NCI-H226 (cell line): ENCODE data around the gene VWA5B2.

Source experiments
- DNase-seq: peaks from one replicate; pipeline ENCODE4 v3.0.0-alpha.2; 2015

The VWA5B2 gene

DNA sequence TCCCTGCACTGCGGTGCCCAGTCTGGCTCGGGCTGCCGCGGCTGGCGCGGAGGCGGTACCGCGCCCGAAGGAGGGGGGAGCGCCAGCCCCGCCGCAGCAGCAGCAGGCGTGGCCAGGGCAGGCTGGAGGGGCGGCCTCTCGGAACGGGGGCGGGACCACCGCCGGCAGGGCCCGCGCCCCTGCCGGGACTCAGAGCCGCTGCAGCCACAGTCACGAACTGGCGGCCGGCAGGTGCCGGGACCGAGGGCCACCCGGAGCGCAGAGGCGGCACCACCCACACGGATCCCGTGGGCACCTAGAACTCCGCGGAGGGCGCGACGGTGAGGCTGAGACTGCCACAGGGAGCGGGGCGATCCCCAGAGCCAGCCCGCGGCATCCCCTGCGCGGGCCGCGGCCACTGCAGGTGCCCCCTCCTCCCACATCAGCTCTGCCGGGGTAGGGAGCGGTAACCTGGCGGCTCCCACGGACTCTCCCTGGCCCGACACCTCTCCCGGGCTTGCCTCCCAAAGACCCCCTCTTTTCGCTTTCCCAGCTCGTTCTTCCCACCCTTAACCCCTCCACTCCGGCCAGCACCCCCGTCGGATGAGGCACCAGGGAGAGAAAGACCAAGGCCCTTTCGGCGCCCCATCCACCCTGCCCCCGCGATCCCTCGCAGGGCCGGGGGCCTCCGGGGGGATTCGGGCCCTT lies at the start of gene VWA5B2:
Gene VWA5B2 (plus strand): TSS at position 192 of the 687 bp plus-strand sequence. CDS start 944 bp downstream, outside the sequence.
- DNase-seq: peak; percentile 58

DNA sequence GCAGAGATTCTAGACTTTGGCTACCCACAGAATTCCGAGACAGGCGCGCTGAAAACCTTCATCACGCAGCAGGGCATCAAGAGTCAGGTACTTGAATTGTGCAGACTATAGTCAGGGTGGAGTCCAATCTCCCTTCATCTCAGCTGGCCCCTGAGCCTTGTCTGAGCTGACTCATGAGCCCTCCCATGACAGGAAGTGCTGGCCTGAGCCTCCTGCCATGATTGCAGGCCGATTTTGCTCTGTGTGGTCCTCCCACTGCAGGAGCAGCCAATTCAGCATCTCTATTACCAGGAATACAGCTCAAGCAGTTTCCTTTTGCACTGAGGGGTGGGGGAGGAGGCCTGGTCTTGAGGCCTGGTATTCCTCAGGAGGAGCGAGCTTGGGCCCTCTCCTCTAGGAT lies 49.2 kb upstream of the VWA5B2 start:
- DNase-seq: peak; percentile 71

DNA sequence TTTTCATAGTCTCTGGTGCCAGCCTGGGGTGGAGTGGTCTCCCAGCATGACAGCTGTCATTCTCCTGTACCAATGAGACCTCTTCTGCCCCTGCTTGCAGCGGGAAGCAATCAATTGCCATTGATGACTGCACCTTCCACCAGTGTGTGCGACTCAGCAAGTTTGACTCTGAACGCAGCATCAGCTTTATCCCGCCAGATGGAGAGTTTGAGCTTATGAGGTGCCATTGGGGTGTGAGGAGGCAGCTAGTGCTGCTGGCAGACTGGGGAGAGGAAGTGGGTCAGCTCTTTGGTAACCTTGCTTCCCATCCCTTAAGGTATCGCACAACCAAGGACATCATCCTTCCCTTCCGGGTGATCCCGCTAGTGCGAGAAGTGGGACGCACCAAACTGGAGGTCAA lies 47.8 kb upstream of the VWA5B2 start:
- DNase-seq: no peak

DNA sequence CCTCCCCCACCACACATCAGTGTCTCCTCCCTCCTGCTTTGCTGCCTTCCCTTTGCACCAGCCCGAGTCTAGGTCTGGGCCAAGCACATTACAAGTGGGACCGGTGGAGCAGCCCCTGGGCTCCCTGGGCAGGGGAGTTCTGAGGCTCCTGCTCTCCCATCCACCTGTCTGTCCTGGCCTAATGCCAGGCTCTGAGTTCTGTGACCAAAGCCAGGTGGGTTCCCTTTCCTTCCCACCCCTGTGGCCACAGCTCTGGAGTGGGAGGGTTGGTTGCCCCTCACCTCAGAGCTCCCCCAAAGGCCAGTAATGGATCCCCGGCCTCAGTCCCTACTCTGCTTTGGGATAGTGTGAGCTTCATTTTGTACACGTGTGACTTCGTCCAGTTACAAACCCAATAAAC lies 45.7 kb upstream of the VWA5B2 start:
- DNase-seq: no peak

DNA sequence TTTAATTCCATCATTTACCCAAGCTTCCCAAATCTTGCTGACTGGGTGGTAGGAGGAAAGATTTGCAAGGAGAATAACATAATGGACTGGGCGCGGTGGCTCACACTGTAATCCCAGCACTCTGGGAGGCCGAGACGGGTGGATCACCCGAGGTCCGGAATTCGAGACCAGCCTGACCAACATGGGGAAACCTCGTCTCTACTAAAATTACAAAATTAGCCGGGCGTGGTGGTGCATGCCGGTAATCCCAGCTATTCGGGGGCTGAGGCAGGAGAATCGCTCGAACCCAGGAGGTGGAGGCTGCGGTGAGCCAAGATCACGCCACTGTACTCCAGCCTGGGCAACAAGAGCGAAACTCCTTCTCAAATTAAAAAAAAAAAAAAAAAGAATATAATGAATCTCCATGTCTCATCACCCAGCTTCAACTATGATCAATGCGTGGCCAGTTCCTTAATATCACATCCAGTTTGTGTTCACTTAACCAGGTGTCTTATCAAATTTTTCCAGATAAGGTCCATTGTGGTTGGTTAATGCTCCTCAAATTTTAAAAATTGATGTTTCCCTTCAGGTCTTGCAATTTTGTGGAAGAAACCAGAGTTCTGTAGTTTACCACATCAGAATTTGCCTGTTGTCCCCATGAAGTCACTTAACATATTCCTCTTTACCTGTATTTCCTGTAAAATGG lies 44.7 kb upstream of the VWA5B2 start:
- no peak for DNase-seq

DNA sequence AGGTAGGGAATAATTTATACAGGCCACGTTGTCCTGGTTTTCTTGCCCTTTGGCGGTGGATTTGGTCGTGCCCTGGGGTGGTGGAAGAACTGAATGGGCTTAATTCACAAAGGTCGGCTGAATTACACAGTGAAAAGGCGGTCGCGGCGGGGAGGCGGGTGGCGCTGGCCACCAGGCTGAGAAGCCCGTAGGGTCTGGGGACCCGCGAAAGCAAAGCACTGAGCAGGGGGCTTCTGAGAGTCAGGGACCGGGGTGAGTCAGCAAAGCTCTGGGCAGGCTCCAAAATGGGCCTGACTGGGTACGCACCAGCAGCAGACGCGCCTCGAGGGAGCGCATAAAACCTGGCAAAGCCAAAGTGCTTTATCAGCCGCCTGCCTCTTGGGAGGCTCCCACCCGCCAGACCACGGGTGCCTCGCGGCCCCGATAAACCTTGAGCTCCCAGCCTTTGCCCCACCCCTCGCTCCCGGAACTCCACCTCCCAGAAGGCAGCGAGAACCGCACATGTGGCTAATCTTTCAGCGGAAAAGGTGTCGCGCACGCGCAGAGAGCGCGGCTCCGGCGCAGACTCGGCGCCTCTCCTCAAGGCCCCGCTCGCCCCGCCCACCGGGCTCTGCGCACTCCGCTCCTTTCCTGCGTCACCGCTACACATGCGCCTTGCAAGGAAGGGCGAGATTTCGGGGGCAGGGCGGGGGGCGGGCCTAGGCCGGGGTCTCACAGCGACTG lies 43.8 kb upstream of the VWA5B2 start:
- DNase-seq: peak; percentile 98

DNA sequence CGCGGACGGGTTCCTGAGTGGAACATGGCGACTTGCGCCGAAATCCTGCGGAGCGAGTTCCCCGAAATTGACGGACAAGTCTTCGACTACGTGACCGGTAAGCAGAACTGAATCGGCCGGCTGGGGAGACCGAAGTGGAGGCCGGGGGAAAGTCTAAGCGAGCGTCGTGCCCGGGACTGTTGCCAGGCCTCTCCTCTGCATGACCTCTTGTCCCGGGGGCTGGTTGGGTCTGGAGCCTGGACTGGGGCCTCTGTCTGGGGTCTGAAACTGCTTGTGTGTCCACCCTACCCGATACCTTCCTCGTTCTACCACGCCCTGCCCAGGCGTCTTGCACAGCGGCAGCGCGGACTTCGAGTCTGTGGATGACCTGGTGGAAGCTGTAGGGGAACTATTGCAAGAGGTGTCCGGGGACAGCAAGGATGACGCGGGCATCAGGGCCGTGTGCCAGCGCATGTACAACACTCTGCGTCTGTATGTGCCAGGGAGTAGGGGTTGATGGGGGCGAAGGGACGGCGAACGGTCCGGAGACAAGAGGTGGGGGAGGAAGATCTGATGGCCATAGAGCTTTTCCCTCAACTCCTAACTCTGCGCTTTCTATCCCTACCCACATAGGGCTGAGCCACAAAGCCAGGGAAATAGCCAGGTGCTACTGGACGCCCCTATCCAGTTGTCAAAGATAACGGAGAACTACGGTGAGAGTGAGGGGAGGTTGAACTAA lies 43.0 kb upstream of the VWA5B2 start, which contains the start of gene ABCF3:
Gene ABCF3 (plus strand): TSS at position 16 of the 718 bp plus-strand sequence. CDS start 9 bp downstream, at position 25.
- no peak for DNase-seq

DNA sequence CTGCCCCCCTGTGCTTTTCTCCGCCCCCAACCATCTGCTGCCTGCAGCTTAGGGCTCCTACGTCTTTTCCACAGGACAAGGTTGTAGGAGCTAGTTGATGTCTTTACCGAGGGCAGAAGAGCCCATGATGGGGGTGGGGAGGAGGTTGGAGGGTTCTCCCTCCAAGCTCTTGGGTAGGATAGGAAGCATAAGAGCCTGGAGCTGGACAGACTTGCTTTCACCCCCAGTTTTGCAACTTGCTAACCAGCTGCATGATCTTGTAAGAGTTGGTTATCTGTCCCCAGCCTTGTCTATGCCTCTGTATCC lies 42.5 kb upstream of the VWA5B2 start:
- DNase-seq: no peak

DNA sequence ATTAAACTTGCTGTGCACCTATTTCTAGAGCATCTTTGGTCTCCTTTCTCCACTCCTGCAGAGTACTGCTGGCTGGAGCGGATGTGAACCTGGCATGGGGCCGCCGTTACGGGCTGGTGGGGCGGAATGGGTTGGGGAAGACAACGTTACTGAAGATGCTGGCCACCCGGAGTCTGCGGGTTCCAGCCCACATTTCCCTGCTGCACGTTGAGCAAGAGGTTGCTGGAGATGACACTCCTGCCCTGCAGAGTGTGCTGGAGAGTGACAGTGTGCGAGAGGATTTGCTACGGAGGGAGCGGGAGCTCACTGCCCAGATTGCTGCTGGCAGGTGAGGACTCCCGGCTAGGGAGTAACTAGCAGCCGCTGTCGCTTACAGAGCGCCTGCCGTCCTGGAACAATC lies 41.3 kb upstream of the VWA5B2 start:
- no peak for DNase-seq

DNA sequence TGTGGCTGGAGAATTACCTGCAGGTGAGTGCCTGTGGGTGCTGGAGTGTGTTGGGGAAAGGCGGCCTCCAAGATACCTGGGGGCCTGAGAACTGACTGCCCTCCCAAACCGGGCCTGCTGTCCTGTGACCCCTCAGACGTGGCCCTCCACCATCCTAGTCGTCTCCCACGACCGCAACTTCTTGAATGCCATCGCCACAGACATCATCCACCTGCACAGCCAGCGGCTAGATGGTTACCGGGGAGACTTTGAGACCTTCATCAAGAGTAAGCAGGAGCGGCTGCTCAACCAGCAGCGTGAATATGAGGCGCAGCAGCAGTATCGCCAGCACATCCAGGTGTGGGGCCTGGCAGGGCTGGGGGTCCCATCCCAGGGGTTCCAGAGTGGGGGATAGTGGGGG lies 40.0 kb upstream of the VWA5B2 start:
- no peak for DNase-seq

DNA sequence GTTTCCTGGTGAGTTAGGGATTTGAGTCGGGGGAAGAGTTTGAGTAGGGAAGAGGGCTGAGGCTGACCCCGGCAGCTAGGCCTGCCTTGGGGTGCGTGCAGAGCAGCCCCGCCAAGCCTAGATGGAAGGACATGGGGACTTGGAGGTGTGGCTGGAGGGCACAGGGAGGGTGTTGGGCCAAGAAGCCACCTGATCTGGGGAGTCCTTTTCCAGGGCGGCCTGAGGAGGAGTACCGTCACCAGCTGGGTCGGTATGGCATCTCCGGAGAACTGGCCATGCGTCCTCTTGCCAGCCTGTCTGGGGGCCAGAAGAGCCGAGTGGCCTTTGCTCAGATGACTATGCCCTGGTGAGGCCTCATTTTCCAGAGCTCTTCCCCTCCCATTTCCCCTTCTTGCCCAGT lies 36.5 kb upstream of the VWA5B2 start:
- no peak for DNase-seq

DNA sequence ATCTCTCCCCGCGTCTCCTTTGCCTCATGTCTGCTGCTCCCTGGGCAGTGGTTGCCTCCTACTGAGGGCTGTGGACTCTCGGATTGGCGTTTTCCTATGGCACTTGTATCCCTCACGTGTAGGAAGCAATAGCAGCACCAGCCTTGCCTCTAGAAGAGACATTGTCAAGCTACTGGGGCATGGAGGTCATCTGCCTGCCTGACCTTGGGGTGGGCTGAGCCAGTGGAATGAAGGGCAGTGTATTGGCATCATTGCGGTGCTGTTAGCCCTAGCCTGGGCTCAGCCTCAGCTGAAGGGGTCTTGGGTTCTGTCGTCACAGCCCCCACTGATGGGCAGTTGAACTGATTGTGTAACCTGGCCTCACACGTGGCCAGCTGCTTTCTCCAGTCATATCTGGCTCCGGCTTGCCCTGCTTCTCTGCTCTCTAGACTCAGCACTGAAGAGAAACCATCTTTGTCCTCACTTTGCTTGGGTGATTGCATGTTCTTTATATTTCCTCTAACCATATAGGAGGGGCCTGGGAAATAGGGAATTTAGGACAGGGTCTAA lies 35.3 kb upstream of the VWA5B2 start:
- no peak for DNase-seq

DNA sequence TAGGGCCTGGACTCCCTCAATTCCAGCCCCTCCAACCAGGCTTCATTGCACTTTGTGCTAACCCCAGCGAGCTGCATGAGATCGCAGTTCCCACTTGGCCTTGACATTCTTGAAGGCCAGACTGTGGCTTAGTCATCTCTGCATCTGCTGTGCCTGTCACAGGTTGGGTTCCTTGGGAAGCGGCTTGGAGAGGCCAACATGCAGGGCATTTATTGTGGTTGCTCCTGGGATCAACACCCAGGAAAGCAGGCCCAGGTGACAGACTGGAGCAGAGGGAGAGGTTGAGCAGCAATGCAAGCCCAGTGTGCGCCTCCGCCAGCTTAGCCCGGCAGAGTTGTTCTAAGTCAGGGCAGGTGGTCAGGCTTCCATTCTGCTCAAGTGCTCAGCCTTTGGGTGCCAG lies 32.8 kb upstream of the VWA5B2 start:
- DNase-seq: no peak

DNA sequence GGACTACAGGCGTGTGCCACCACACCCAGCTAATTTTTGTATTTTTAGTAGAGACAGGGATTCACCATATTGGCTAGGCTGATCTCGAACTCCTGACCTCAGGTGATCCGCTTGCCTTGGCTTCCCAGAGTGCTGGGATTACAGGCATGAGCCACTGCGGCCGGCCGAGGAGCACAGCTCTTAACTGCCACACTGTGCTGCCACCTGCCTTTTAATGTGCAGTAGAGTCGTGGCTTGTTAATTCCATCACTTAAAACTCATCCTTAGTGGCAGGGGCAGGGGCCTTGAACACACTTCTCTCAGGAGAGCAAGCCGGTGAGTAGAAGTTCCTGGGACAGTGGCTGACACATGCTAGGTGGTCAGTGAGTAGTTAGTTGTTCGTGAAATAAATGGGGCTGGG lies 30.9 kb upstream of the VWA5B2 start:
- DNase-seq: no peak

DNA sequence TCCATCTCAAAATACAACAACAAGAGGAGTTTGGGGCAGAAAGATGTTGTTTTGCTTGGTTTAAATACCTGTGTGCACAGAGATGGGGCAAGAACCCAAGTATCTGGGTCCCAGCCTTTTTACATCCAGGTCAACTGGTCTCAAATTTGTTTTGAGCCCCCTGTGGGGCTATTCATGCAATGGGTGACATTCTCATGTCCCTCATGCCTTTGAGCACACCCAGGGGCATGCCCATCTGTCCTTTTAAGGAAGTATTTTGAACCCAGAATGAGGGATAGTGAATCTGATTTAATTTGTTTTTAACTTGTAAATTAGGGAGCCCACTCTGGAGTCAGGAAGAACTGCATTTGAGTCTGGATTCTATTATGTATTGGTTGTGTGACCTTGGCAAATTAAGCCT lies 28.6 kb upstream of the VWA5B2 start:
- DNase-seq: no peak

DNA sequence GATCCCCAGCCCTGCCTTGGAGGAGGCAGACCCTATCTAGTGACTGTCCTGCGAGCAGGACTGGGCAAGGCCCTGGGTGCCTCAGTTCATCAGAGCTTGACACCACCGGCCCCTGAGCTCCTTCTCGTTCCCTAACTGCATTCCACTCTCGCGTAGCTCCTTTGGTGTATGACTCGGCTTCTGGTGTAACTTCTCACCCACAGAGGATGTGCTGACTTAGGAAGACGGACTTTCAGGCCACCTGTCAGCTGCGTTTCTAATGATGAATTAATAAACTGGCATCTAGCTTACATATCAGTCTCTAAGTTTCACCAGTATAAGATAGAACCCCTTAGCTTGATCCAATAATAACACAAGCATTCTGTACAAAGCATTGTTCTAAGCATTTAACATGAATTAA lies 25.9 kb upstream of the VWA5B2 start:
- DNase-seq: no peak

DNA sequence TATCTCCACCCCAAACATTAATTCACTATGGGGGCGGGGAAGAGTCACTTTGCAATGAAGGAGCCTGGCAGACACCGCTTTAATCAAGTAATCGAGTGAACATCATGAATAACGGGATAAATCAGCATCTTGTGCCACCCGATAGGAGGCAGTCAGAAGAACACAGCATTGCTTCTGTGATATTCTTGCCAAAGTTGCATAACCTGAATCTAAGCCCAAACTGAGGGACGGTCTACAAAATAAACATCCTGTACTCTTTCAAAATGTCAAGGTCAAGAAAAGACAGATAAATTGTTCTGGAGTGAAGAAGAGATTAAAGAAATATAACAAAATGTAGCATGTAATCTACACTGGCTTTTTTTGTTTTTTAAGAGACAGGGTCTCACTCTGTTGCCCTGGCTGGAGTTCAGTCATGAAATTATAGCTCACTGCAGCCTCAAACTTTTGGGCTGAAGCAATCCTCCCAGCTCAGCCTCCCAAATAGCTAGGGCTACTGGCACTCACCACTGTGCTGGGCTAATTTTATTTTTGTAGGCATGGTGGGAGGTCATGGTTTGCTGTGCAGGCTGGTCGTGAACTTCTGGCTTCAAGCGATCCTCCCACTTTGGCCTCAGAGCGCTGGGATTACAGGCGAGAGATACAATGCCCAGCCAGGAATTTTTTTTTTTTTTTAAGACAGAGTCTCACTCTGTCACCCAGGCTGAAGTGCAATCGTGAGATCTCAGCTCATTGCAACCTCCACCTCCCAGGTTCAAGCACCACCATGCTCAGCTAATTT lies 20.1 kb upstream of the VWA5B2 start:
- DNase-seq: no peak

DNA sequence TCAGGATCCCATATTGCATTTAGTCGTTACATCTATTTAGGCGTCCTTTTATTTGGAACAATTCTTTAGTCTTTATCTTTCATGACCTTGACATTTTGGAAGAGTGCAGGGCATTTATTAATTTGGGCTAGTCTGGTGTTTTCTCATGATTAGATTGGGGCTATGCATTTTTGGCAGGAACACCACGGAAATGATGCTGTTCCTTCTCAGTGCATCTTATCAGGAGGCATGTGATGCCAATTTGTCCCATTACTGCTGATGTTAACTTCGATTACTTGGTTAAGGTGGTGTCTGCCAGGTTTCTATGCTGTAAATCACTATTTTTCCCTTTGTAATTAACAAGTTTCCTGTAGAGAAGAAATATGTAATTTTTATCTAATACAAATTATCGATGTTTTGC lies 18.1 kb upstream of the VWA5B2 start:
- no peak for DNase-seq

DNA sequence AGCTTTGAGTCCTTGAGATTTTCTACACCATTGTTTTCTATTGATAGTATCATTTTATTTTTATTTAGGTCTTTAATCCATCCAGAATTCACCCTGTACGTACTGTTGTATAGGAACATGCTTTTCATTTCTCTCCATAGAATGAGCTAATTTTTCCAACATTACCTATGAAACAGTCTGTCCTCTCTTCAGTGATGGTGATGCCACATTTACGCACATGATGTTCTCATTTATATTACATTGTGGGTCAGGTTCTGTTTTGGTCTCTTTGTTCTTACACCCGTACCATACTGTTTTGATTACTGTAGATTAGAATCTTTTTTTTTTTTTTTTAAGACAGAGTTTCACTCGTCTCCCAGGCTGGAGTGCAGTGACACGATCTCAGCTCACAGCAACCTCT lies 17.7 kb upstream of the VWA5B2 start:
- no peak for DNase-seq

DNA sequence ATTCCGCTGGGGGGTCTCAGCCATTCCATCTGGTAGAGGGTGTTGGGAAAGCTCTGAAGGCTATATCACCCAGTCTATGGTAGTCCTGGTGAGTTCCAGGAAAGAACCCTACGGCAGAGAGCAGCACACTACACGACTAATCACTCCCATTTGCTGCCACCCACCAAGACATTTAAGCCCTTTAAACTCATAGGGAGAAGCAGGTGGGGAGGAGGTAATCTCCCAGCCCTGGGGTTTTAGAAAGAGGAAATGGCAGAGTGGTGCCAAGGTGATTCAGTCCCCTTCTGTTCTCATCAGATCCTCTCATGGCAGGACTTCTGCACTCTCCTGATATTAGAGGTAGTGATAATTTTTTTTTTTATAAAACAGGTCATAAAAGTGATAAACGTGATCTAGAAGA lies 10.6 kb upstream of the VWA5B2 start:
- DNase-seq: no peak

DNA sequence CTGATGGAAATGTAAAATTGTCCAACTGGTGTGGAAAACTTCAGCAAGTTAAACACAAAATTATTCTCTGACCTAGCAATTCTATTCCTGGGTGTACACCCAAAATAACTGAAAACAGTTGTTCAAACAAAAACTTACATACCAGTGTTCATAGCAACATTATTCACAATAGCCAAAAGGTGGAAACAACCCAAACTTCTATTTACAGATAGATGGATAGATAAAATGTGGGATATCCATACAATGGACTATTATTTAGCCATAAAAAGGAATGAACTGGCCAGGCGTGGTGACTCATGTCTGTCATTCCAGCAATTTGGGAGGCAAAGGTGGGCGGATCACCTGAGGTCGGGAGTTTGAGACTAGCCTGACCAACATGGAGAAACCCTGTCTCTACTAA lies 6.9 kb upstream of the VWA5B2 start:
- DNase-seq: no peak

DNA sequence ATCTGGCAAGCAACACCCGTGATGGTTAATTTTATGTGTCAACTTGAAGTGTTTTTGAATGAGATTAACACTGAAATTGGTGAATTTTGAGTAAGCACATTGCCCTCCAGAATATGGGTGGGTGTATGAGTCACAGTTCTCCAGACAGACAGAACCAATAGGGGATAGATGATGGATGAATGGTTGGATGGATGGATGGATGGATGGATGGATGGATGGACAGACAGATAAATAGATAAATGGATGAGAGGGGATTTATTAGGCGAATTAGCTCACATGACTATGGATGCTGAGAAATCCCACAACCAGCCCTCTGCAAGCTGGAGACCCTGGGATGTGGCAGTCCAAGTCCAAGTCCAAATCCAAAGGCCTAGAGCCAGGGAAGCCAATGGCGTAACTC lies 5.4 kb upstream of the VWA5B2 start:
- DNase-seq: no peak
